Stimulated activated CD8-positive, alpha-beta memory T cell treated with anti-CD3 and anti-CD28 coated beads, Interleukin-4, amount 100 ng/mL, for 24 hours (primary cell): ENCODE results near the gene TPX2.

Experiments used
- DNase-seq: peaks from one replicate; pipeline ENCODE4 v3.0.0-alpha.2; 2020; ENCODE audit warnings: low read depth

The TPX2 gene

DNA sequence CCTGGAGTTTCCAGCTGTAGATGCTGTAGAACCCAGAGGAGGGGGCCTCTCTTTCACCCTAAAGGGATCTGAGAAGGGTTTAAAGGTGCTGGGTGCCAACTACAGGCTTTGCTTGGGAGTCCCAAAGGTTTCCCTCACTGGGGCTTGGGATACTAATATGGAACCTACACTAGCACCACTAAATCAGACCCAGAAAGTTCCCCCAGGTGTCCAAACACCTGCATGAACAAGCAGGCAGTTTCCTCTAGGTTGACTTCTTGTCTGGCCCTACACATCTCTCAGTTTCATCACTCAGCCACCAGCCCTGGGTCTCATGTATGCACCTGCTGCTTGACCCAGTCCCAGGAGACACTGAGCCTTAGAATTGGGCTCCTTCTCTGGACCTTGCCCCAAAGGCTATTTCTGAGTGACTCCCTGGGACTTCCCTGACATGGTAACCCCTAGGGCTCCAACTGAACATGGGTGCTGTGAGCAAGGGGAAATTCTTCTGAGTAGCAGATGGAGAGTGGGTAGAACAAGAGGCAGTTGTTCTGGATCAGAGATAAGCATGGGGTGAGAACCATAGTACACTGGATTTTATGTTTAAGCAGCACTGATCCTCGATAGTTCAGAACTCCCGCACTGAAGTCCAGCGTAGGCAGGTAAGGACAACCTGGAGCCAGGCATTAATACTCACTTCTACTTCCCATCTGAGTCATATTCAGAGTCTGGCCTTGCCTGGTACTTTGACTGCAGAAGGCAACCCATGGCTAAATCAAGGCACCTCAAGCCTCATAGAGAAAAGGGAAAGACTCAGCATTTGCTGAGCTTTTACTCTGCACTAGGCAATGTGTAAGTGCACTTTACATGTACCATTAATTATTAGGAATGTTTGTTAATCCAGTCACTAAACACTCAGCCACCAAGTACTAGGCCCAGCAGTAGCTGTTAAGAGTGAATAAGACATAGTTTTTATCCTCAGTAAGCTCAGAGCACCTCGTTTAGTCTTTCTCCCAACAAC is 33.2 kb upstream of the TPX2 start:
- no peak for DNase-seq

DNA sequence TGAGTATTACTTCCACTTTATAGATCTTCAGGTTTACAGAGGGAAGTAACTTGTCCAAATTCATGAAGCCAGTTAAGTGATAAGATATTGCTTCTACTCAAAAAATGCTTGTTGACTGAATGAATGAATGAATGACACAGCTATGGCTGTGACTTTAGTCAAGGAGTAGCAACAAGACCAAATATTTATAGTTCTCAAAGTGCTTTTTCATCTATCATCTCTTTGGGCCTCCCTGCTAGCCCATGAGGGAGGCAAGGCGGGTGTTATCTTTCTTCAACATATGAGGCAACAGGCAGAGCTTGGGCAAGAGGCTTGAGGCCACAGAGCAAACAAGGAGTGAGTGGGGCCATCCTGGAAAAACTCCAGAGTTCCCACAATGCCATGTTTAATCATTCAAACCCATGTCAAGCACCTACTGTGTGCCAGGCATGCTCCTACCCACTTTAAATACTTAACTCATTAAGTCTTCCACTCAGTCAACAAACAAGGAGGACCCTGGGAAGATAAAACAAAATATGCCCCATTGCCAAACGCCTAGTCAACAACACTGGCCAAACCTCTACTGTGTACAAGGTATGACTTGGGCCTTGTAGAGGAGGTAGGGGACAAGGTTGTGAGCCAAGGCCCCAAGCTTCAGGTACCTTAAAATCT is 32.4 kb upstream of the TPX2 start:
- no peak for DNase-seq

DNA sequence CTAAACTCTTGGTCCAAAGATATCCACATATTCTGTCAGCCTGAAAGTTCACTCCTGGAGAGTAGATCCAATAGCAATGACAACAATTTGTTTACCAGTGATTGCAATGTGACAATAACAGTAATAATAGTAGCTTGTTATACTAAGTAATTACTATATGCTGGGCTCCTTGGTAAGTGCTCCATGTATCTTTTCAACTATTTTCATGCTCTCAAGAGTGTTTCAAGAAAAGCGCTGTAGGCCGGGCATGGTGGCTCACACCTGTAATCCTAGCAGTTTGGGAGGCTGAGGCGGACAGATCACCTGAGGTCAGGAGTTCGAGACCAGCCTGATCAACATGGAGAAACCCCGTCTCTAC is 31.9 kb upstream of the TPX2 start:
- no peak for DNase-seq

DNA sequence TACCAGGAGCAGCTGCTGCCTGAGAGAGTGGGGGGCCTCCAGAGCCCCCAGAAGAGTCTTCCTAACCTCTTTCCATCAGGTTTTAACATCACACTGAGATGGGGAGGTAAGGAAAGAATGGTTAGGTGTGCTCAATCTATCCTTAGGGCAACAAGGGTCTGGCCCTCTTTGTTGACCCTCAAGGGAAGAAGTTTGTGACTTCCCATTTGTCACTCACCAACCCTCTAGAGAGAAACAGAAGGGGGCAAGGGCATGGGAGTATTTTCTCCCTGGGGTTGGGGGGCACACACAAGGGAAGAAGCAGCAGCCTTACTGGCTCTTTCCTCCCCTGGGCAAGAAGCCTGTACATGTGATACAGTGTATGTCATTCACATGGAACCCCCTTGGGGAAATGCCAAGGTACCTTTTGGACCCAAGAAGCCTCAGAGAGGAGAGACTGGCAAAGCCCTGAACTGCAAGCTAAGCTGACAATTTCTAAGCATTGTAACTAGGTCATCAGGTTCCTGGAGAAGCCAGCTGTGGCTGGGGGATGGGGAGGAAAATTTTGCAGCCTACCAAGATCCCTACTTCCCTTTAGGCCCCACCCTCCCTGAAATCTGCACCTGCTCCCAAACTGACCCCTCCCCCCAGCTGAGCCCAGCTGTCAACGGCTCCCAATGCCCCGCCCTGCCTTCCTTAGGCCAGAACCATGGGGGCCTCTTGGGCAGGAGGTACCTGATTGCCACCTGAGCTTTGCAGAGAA is 30.9 kb upstream of the TPX2 start:
- DNase-seq, result no peak

DNA sequence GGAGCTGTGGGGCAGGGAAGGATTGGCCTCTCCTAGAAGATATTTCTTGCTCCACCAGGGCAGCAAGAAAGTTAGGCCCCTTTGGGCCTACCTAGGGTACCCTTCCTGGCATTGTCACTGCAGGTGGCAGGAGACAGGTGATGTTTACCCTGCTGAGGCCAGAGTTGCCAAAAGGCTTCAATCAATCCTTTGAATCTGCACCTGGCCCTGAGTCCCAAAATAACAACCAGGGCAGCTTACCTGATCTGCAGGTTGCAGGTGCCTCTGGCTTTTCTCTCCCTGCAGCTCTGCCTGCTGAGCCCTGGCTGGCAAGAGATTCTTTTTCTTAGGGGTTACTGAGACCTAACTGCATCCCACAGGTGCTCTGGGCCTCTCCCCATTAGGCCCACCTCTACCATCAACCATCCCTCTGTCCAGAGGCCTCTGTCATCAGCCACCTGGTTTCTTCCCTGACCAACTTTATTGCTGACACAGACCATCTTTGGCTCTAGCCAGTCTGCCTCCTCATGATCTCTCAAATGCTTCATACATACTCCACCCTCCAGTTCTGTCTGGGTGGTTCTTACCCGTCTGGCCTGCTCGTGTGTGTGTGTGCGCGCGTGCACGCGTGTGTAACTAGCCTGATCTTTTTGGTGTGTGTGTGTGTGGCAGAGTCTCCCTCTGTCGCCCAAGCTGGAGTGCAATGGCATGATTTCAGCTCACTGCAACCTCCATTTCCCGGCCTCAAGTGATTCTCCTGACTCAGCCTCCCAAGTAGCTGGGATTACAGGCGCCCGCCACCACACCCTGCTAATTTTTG is 30.2 kb upstream of the TPX2 start:
- no peak for DNase-seq

DNA sequence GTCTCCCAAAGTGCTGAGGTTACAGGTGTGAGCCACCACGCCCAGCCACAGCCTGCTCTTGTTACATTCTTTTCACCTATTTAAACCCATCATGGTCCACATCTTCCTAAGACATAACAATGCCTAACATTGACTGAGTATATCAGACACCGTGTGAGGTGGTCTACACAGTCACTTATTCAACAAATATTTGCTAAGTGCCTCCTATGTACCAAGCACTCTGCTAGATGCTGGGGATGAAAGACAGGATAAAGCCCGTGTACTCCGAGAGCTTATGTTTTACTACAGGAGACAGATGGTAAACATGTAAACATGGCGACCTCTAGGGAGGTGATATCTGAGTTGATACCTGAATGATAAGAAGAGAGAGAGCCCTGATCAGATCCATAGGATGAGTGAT is 29.2 kb upstream of the TPX2 start:
- DNase-seq, result no peak

DNA sequence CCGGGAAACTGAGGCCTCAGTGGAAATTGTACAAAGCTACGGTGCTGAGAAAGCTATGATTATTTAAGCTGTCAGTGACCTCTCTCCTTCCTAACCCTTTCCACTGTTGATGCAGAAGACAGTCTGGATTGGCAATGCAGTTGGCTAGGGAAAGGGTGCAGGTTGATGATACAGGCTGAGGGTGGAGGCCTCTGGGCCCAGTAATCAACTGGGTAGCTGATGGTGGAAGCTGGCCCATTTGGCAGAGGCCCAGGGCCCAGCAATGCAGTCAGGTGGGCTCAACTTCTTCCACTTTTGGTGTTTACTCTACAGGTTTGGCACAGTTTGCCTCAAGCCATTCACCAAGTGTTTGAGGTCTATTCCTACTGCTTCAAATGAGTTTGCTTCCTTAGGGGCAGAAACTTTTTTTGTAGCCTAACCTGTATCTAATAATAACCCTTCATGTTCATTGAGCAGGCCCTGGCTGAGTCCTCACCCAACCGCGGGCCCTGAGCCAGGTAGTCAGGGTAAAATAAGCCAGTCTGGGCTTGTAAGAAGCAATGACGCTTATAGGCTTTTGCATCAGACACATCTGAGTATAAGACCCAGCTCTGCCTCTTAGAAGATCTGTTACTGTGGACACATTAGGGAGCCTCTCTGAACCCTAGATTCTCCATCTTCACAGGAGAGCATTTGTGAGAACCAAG is 28.5 kb upstream of the TPX2 start:
- DNase-seq, result no peak

DNA sequence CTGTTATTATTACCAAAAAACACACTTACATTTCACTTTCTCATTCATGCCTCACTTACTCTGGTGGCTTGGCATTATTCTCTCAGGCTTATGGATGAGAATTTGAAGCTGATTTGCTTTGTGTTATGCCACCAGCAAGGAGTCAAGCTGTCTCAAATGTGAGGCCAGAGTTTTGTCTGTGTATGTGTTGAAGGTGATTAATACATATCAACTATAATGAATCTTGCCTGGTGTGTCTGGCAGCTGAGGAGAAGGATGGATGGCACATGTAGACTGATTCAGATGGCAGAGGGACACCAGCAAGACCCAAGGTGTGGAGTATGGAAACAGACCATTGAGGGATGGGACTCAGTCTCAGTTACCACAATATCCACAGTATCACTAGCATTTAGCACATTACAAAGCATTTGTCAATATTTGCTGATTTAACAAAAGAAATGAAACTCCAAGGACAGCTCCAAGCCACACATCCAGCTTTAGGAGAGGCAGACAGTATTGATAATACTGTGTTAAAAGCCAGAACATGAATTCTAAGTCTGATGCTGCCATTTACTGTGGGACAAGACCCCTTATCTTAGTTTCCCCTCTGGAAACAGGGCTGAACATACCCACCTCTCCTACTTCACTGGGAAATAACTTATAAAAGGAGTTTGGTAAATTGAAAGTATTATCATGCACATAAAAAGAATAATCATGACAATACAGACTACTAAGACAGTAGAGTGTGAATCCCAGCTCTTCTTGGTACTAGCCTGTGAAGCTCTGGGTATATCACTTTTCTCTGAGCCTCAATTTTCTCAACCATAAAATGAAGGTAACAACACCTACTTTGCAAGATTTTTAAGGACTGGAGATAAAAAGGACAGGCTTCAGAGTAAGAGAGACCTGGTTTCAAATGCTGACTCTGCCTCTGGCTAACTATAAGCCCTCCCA is 27.6 kb upstream of the TPX2 start:
- DNase-seq, result no peak

DNA sequence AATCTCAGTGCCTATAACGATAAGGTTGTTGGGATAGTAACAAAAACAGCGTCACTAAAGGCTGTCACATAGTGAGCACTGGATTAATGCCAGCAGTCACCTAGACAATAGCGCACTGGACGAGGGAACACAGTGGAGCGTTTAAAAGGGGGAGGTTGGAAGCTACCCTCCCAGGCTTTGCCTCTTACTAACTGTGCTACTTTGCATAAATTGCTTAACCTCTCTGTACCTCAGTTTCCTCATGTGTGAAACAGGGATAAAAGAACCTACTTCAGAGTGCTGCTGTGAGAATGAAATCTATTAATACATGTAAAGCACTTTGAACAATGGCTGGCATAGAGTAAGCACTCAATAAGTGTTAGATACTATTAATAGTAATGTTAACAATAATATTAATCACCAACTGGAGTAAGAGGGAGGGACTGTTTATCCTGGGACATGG is 27.0 kb upstream of the TPX2 start:
- no peak for DNase-seq

DNA sequence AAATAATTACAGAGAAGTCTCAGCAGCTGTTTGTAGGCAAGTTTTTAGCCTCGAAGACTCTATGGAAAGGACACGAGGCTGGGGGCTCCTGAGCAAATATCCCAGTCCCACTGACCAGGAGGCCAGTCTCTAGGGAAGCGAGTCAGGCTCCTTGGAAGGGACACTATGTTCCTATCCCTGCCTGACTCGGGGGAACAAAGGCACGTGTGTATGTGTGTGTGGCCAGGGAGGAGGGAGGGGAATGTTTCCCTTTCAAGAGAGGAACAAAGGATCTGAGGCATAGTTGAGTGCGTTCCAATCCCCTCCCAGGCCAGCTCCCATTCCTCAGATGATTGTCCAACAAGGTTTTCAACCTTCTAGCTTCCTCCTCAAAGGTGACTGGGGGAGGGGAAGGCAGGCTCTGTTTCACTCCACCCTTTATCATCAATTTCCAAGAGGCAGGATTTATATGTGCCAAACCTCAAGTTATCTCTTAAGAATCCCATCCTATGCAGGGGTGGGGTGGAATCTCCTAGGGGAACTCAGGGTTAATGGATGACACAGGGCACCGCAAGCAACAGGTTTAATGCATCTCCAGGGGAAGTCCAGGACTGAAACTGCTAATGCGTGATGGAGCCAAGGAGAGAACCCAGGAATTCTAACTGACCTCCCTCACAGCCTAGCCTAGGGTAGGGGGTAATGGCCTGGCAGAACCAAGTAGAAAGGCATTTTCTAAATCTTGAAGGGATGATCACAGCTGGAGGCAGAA is 26.4 kb upstream of the TPX2 start:
- DNase-seq, result no peak

DNA sequence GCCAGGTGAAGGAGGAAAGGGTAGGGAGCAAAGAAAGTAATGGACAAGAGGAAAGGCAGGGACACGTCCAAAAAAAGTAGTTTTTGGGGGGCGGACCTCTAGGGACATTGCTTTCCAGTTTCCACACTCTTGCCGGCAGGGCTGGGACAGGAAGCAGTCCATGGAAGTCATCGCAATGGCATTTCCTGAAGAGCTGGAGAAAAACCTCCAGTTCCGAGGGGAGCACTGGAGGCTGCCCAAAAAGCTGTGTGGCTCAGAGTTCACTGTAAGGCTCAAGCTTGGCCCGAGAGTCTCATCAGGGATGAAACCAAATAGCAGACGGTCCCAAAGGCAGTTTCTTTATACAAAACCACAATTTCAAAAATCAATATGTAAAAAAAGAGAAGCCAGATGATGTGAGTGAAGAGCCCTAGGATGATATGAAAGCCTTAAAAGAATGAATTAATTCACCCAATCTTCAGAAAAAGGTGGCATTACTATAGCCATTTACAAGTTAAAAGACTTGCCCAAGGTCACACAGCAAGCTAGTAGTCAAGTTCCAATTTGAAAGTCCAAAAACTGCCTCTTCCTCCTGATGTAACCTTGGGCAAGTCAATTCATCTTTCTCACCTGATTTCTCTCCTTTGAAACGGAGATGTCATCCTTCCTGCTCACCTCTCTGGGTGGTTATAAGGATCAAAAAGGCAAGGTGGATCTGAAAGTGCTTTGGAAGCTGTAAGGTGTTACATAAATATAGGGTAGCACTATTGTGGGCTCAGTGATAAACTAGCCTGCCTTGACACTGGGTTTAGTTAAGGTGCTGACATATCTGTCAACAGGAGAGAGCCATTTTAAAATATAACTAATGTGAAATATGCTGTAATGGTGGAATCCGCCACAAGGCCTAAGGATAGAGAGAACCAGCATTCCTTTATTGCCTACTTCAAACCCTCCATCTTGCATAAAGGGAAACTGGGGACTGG is 25.5 kb upstream of the TPX2 start:
- no peak for DNase-seq

DNA sequence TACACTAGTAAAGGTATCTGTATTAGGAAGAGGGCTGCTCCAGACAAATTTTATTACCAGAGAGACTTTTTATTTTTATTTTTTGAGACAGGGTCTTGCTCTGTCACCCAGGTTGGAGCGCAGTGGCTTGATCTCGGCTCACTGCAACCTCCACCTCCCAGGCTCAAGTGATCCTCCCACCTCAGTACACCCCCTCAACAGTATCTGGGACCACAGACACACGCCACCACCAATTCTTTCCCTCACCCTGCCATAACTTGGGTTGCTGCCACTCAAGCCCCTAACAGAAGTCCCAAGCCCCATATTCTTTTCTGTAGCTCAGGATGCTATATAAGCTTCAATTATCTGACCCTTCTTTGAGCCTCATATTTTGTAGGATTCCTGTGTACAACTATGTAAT is 23.3 kb upstream of the TPX2 start:
- DNase-seq, result no peak

DNA sequence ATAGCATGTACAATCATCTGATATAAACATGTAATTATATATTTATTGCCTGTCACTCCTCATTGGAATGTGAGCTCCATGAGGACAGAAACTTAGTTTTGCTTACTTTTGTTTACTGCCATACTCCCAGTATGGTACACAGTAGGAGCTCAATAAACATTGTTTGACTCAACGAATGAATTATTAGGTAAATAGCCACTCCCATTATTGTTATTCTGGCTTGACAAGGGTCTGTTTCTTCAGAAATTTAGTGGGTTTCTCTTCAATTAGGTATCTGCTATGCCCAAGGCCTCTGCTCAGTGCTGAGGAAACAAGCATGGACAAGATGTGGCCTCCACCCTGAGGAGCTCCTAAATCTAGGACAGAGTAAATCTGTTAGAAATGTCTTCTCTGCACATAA is 22.7 kb upstream of the TPX2 start:
- DNase-seq, result no peak

DNA sequence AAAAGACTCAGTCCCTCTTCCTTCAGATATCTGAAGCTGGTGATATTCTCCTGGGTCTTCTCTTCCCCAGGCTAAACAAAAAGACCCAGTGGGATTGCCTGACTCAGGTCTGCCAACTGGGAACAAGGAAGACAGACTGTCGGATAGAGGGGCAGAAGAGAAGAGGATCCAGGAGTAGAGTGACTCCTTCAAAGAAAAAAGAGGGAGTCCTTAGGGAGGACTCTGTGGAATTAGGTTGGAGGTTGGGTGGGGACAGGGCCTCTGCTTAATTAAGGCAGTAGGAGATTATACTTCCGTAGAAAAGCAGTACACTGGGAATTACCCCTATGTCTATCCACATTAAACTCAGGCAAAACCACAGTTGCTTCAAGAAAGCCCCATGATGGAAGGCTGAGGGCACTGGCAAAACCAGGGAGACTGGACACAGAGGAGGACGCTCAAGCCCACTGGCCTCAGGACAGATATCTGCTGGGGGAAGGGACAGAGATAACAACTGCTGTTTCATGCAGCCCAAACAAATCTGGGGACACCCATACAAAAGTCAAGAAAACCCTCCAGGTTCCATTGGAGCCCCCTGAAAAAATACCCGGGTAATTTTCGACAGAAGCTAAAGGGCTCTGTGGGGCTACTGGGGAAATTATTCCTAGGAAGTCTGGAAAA is 22.1 kb upstream of the TPX2 start:
- no peak for DNase-seq

DNA sequence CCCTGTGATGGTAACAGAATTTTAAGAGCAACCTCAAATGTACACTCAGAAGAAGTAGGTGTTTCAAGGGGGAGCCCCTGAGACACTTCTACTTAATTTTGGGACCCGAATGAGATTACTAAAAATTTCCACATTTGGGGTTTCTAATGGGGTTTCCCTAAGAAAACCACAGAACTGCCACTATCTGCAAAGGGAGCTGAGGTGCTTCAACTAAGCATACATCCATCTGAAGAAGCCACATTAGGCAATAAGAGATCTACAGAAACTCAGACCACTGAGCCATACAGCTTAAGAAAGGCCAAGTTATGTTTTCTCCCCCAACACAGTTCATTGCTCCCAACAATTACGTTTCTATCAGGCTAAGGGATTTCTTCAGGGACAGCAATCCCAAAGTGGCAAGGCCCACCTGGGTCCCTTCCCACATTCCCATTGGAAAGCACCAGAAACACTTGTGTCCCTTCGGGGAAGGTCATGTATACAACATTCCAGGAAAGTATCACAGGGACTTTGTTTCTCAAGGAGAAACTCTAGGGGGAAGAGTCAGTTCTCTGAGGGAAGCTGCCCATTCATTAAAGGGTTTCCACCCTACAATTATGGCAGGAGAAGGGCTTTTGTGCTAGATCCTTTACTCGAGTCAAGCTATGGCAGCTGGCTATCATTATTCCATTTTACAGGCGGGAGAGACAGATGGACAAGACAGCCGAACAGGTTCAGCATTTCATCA is 21.4 kb upstream of the TPX2 start:
- DNase-seq, result no peak

DNA sequence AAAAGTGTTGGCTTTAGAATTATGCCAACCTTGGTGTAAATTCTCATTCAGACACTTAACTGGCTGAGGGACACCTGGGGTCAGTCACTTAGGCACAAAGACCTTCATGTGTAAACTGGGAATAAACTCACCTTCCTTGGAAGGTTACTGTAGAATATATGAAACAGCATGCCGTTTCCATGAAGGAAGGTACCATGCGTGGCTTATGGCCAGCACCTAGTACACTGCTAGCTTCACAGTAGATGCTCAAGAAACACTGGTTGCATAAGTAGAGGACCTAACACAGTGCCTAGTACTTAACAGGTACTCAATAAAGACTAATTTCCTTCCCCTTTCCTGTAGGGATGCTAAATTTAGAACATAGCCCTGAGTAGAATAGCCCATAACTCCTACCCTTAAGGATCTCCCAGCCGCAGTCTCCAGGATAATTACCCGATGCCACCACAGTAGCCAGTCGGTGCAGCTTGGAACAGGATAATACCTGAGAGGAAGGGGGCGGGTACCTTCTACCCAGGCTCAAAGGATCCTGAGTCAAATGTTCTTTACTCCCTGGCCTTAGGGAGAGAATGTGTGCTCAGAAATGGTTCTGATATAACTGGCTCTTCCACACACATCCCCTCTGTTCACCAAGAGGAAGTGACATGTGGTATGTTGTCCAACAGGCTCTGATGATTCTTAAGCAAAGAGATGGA is 20.0 kb upstream of the TPX2 start:
- no peak for DNase-seq
